B cell (primary cell): ENCODE measurements around the gene CFAP74. TPM values are rescaled to one million over a fixed set of nuclear protein-coding genes. Genes with fewer than 3 reads are reported as not detected.

Experiments
- ATAC-seq: fragments of 200-7000 bp; cut with Tn5 transposase; one replicate; pipeline ENCODE4 v1.10.0; 2021; ENCODE audit warnings: low read depth, mild to moderate bottlenecking, moderate number of reproducible peaks, moderate library complexity
- CTCF ChIA-PET: fragments of 350-600 bp; sonication (Branson Sonifier 250); formaldehyde crosslinking; loops from one replicate; lab custom pipeline; 2021; ENCODE audit warnings: antibody characterized with exemption, inconsistent platforms; lab: Charles Lee
- POLR2A ChIA-PET: fragments of 350-600 bp; sonication (Branson Sonifier 250); formaldehyde crosslinking; loops from one replicate; lab custom pipeline; 2021; ENCODE audit warnings: antibody characterized with exemption; lab: Charles Lee
- DNase-seq: peaks from one replicate; pipeline ENCODE4 v3.0.0; 2013
- H2AFZ ChIP-seq: 2 replicates; pipeline ENCODE4 v1.6.1; 2012; ENCODE audit warnings: mild to moderate bottlenecking, low read depth, low read length; ENCODE audit not compliant: insufficient read depth, poor library complexity, severe bottlenecking
- H3K27ac ChIP-seq, 2 donors: 1 replicate in 1 of 2; 2 replicates in 1 of 2; pipeline ENCODE4 v1.5.1; 2012 to 2013; ENCODE audit warnings: low read length in 2 of 2, mild to moderate bottlenecking in 2 of 2, moderate library complexity in 1 of 2
- H3K27me3 ChIP-seq, 4 experiments: fragments of 200-600 bp in 1 of 4; sonication (generic) in 1 of 4; replicated peaks in 1 of 4; 1 replicate in 2 of 4; 2 replicates in 2 of 4; pipeline versions ENCODE4 v1.6.1 to v1.7.0; 2013 to 2016; ENCODE audit warnings: low read length in 3 of 4, mild to moderate bottlenecking in 2 of 4, mixed read lengths in 1 of 4, moderate library complexity in 1 of 4; ENCODE audit not compliant: insufficient read depth in 4 of 4, control insufficient read depth in 3 of 4; ENCODE audit errors: control extremely low read depth in 1 of 4
- H3K36me3 ChIP-seq, 2 experiments: replicated peaks in 1 of 2; 1 replicate in 1 of 2; 2 replicates in 1 of 2; pipeline versions ENCODE4 v1.6.1 to v1.7.1; 2013; ENCODE audit warnings: low read length in 1 of 2; ENCODE audit not compliant: insufficient read depth in 2 of 2, control insufficient read depth in 1 of 2; ENCODE audit errors: control extremely low read depth in 1 of 2, extremely low read depth in 1 of 2
- H3K4me1 ChIP-seq, 2 donors: fragments of 200-600 bp in 1 of 2; sonication (generic) in 1 of 2; 1 replicate in 1 of 2; 2 replicates in 1 of 2; pipeline versions ENCODE4 v1.5.1 to v1.6.1; 2013 to 2017; ENCODE audit warnings: low read length in 2 of 2; ENCODE audit not compliant: control insufficient read depth in 2 of 2, insufficient read depth in 2 of 2
- H3K4me2 ChIP-seq: replicated peaks from 2 replicates; pipeline ENCODE3; 2012; ENCODE audit warnings: mild to moderate bottlenecking, low read depth, low read length; ENCODE audit not compliant: poor library complexity, severe bottlenecking
- H3K4me3 ChIP-seq, 5 experiments: fragments of 200-600 bp in 1 of 5; sonication (generic) in 1 of 5; 1 replicate in 3 of 5; 2 replicates in 2 of 5; pipeline versions ENCODE4 v1.5.1 to v1.7.0; 2011 to 2016; ENCODE audit warnings: low read length in 4 of 5, mild to moderate bottlenecking in 4 of 5, low read depth in 2 of 5, control low read depth in 1 of 5, moderate library complexity in 1 of 5; ENCODE audit not compliant: insufficient read depth in 1 of 5; ENCODE audit errors: control extremely low read depth in 1 of 5, extremely low read depth in 1 of 5
- H3K79me2 ChIP-seq: fragments of 200-600 bp; sonication (generic); one replicate; pipeline ENCODE4 v1.6.0; 2016; ENCODE audit warnings: low read length; ENCODE audit not compliant: control insufficient read depth, insufficient read depth
- H3K9ac ChIP-seq: fragments of 200-600 bp; sonication (generic); 2 replicates; pipeline ENCODE4 v1.6.1; 2017; ENCODE audit warnings: mild to moderate bottlenecking, low read length, moderate library complexity
- H3K9me3 ChIP-seq, 3 donors: one replicate each; pipeline versions ENCODE4 v1.6.1 to v1.7.1; 2013; ENCODE audit warnings: low read length in 2 of 3; ENCODE audit not compliant: control insufficient read depth in 2 of 3, insufficient read depth in 1 of 3; ENCODE audit errors: control extremely low read depth in 1 of 3
- H4K20me1 ChIP-seq: 2 replicates; pipeline ENCODE4 v1.6.0; 2012; ENCODE audit warnings: mild to moderate bottlenecking, low read length; ENCODE audit not compliant: insufficient read depth, control insufficient read depth, poor library complexity, severe bottlenecking
- H3K27ac Mint-ChIP-seq: one replicate; pipeline ENCODE4 v1.8.0; 2021; ENCODE audit warnings: mixed read lengths
- H3K27me3 Mint-ChIP-seq: one replicate; pipeline ENCODE4 v1.8.0; 2021; ENCODE audit warnings: mixed read lengths
- H3K4me1 Mint-ChIP-seq: one replicate; pipeline ENCODE4 v1.8.0; 2021; ENCODE audit warnings: mixed read lengths
- H3K4me3 Mint-ChIP-seq: one replicate; pipeline ENCODE4 v1.8.0; 2021; ENCODE audit warnings: mixed read lengths
- H3K9me3 Mint-ChIP-seq: one replicate; pipeline ENCODE4 v1.8.0; 2022; ENCODE audit warnings: mixed read lengths; ENCODE audit not compliant: insufficient read depth
- CTCF ChIP-seq: fragments of 200-600 bp; IDR thresholded peaks from one replicate; pipeline ENCODE4 v1.8.0; 2022; ENCODE audit warnings: antibody characterized with exemption, mild to moderate bottlenecking
- EZH2 ChIP-seq: IDR thresholded peaks from 2 replicates; pipeline ENCODE4 v1.6.1; 2012; ENCODE audit warnings: borderline replicate concordance, low read depth, mild to moderate bottlenecking, moderate library complexity, low read length; ENCODE audit not compliant: insufficient read depth, poor library complexity, severe bottlenecking
- WGBS: methylation state at CpG from one replicate; pipeline ENCODE4 v1.1.5; 2013; ENCODE audit warnings: missing lambda C conversion rate; ENCODE audit not compliant: insufficient coverage; 5-methylcytosine and 5-hydroxymethylcytosine counted together
- intact Hi-C: fragments of 100-400 bp; cut with micrococcal nuclease; formaldehyde crosslinking; loops from one replicate; pipeline ENCODE4 v1.10.0; 2022
- polyA plus RNA-seq: library from polyadenylated mRNA; depleted of rRNA; stranded (reverse); fragments of >200 nt; gene quantifications from 2 replicates; pipeline ENCODE4 v1.2.3, GENCODE V29; 2012
- total RNA-seq, 2 donors: library from RNA; stranded (reverse); fragments of 120-200 nt in 1 of 2; gene quantifications; 1 replicate in 1 of 2; 2 replicates in 1 of 2; pipeline versions ENCODE4 v1.2.3 to v1.2.4, GENCODE V29; 2013 to 2022

The CFAP74 gene
- total and polyA plus RNA-seq, 2 donors (not counting 1 experiment from before 2014, with no cell fraction given) = not detected

GRCh38 chr1:2032737-2033136 lies 29.2 kb upstream of the CFAP74 start:
- 89% methylated on average over 9 of the region's 14 CpGs for WGBS
- ChIA-PET CTCF (interaction anchor here (1.1 kb wide), 1 partner anchor 12 kb away, joined by 5 read pairs; no protein-coding TSS in a partner anchor), POLR2A (no interaction called here)
- Histone ChIP-seq H3K4me2 (no peak overlapping the region), H4K20me1 (no peaks in the 10 kb centered on the region), H3K4me1 (peaks cover 13 to 22% of the 10 kb centered on the region in 2 donors), H3K79me2 (no peaks in the 10 kb centered on the region), H3K4me3 (no peak overlapping the region), H3K27ac (no peak overlapping the region), H3K9ac (no peak overlapping the region), H2AFZ (no peak overlapping the region), H3K9me3 (no peaks in the 10 kb centered on the region), H3K27me3 (peaks cover 0 to 10% (median 0%) of the 10 kb centered on the region in 4 experiments), H3K36me3 (no peaks in the 10 kb centered on the region)
- intact Hi-C loops = no loop called here
- TF ChIP-seq CTCF (no peak), EZH2 (no peak)
- Mint-ChIP-seq H3K27ac (no peak overlapping the region), H3K4me3 (no peak overlapping the region), H3K4me1 (peaks cover 7% of the 10 kb centered on the region), H3K9me3 (no peaks in the 10 kb centered on the region), H3K27me3 (peaks cover 3% of the 10 kb centered on the region)
- ATAC-seq (no peak), DNase-seq (no peak)

- no peaks in the 10 kb centered on the region for H4K20me1 ChIP-seq
- no peak for TF ChIP-seq CTCF
- no peak for TF ChIP-seq EZH2
Measured at GRCh38 chr1:2031546-2032540, 28.3 kb upstream of the CFAP74 start.

More at GRCh38 chr1:2031546-2032540, 28.3 kb upstream of the CFAP74 start:
- no peak overlapping the region for H3K4me3 ChIP-seq
- H3K9ac ChIP-seq = no peak overlapping the region
- no peak overlapping the region for H3K4me2 ChIP-seq
- POLR2A ChIA-PET = no interaction called here
- peaks cover 13 to 22% of the 10 kb centered on the region in 2 donors for H3K4me1 ChIP-seq
- peaks cover 3% of the 10 kb centered on the region for H3K27me3 Mint-ChIP-seq
- DNase-seq = no peak
- ATAC-seq = no peak
- no peak overlapping the region for H3K27ac Mint-ChIP-seq
- no peaks in the 10 kb centered on the region for H3K9me3 ChIP-seq
- H3K9me3 Mint-ChIP-seq = no peaks in the 10 kb centered on the region
- no peaks in the 10 kb centered on the region for H3K79me2 ChIP-seq
- H3K27ac ChIP-seq = no peak overlapping the region
- H3K4me3 Mint-ChIP-seq = no peak overlapping the region
- intact Hi-C loops = no loop called here
- H2AFZ ChIP-seq = no peak overlapping the region
- CTCF ChIA-PET = interaction anchor here (2.1 kb wide), 1 partner anchor 13 kb away, joined by 5 read pairs; no protein-coding TSS in a partner anchor
- H3K27me3 ChIP-seq = peaks cover 0 to 10% (median 0%) of the 10 kb centered on the region in 4 experiments
- no peaks in the 10 kb centered on the region for H3K36me3 ChIP-seq
- 88% methylated on average over 24 of the region's 33 CpGs for WGBS
- peaks cover 7% of the 10 kb centered on the region for H3K4me1 Mint-ChIP-seq
